ENCODE results near the gene MYO16. TPM values are rescaled to one million over a fixed set of nuclear protein-coding genes. Genes with fewer than 3 reads are reported as not detected.

The MYO16 gene
- total RNA-seq, 3 donors from 2014 or later, result 0.15 to 0.48 (median 0.33) TPM

GRCh38 chr13:109009756-109010155 lies 380.3 kb downstream of the MYO16 start:
- Histone ChIP-seq H3K36me3 (no peaks in the 10 kb centered on the region), H3K9me3 (no peaks in the 10 kb centered on the region), H3K27me3 (no peaks in the 10 kb centered on the region), H3K27ac (no peak overlapping the region), H3K4me1 (no peaks in the 10 kb centered on the region), H3K4me3 (no peak overlapping the region)
- intact Hi-C loops (cut with DNase I; ENCODE audit: low total_unique reads), result no loop called here
- TF ChIP-seq CTCF (IDR thresholded peaks at IDR 0.05) (no peak), POLR2AphosphoS5 (IDR thresholded peaks at IDR 0.05) (no peak), POLR2A (IDR thresholded peaks at IDR 0.05) (no peak)
- no peak for DNase-seq (ENCODE audit: low spot score in 2 of 2)

- Histone ChIP-seq H3K9me3 (no peaks in the 10 kb centered on the region), H3K27me3 (no peaks in the 10 kb centered on the region), H3K4me1 (no peaks in the 10 kb centered on the region), H3K4me3 (no peak overlapping the region), H3K27ac (no peak overlapping the region), H3K36me3 (no peaks in the 10 kb centered on the region)
- DNase-seq (ENCODE audit: low spot score in 2 of 2), result no peak
- no peak for TF ChIP-seq CTCF (IDR thresholded peaks at IDR 0.05)
- intact Hi-C loops (cut with DNase I; ENCODE audit: low total_unique reads), result no loop called here
These were observed 381.5 kb downstream of the MYO16 start for GRCh38 chr13:109010912-109011311.

- H3K27me3 ChIP-seq, result no peaks in the 10 kb centered on the region
- intact Hi-C loops (cut with DNase I; ENCODE audit: low total_unique reads), result no loop called here
- DNase-seq (ENCODE audit: low spot score in 2 of 2), result no peak
- H3K4me3 ChIP-seq, result no peak overlapping the region
- no peaks in the 10 kb centered on the region for H3K9me3 ChIP-seq
- no peak overlapping the region for H3K27ac ChIP-seq
- TF ChIP-seq POLR2A (IDR thresholded peaks at IDR 0.05) (no peak), CTCF (IDR thresholded peaks at IDR 0.05) (no peak), POLR2AphosphoS5 (IDR thresholded peaks at IDR 0.05) (no peak)
- H3K4me1 ChIP-seq, result no peaks in the 10 kb centered on the region
- no peaks in the 10 kb centered on the region for H3K36me3 ChIP-seq
These were observed 382.7 kb downstream of the MYO16 start for GRCh38 chr13:109012115-109012514.

GRCh38 chr13:109021558-109021957 lies 392.1 kb downstream of the MYO16 start:
- intact Hi-C loops (cut with DNase I; ENCODE audit: low total_unique reads), result no loop called here
- Histone ChIP-seq H3K4me1 (no peaks in the 10 kb centered on the region), H3K9me3 (no peaks in the 10 kb centered on the region)

GRCh38 chr13:109024611-109025010 lies 395.2 kb downstream of the MYO16 start:
- no peaks in the 10 kb centered on the region for H3K36me3 ChIP-seq
- intact Hi-C loops (cut with DNase I; ENCODE audit: low total_unique reads), result loop anchor here (5.0 kb wide), 1 partner anchor 688 kb away; no protein-coding TSS in a partner anchor
- H3K27me3 ChIP-seq, result no peaks in the 10 kb centered on the region
- no peaks in the 10 kb centered on the region for H3K9me3 ChIP-seq
- DNase-seq (ENCODE audit: low spot score in 2 of 2), result no peak
- no peaks in the 10 kb centered on the region for H3K4me1 ChIP-seq
- H3K4me3 ChIP-seq, result no peak overlapping the region
- TF ChIP-seq POLR2A (IDR thresholded peaks at IDR 0.05) (no peak), CTCF (IDR thresholded peaks at IDR 0.05) (no peak), POLR2AphosphoS5 (IDR thresholded peaks at IDR 0.05) (no peak)
- H3K27ac ChIP-seq, result no peak overlapping the region

More at GRCh38 chr13:109021558-109021957, 392.1 kb downstream of the MYO16 start:
- H3K36me3 ChIP-seq, result no peaks in the 10 kb centered on the region
- TF ChIP-seq POLR2A (IDR thresholded peaks at IDR 0.05) (no peak), POLR2AphosphoS5 (IDR thresholded peaks at IDR 0.05) (no peak), CTCF (IDR thresholded peaks at IDR 0.05) (no peak)
- no peaks in the 10 kb centered on the region for H3K27me3 ChIP-seq
- H3K27ac ChIP-seq, result no peak overlapping the region
- no peak overlapping the region for H3K4me3 ChIP-seq
- DNase-seq (ENCODE audit: low spot score in 2 of 2), result no peak

Measured in breast epithelium (tissue), 4 donors.